ENCODE results near the gene LSM6.

DNA sequence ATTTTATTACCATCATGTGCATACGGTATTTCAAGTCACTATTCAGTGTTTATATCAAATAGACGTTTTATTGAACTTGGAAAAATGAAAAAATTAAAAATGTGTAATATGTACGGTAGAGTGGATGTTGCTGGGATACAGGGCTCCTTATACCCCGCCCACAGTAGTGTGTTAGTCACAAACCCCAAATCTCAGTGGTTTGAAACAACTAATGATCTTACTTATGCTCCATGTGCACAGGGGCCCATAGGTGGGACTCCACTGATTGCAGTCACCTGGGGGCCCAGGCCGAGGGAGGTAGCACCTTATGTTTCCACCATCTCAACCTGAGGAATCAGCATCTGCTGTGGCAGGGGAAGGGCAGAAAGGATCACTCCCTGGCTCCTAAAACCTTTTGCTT lies 18.1 kb downstream of the LSM6 start:
- TF ChIP-seq CTCF (IDR thresholded peaks at IDR 0.05) = no peak
- TF ChIP-seq POLR2A (IDR thresholded peaks at IDR 0.05) = no peak
